ENCODE data around the gene ATP9A.

DNA sequence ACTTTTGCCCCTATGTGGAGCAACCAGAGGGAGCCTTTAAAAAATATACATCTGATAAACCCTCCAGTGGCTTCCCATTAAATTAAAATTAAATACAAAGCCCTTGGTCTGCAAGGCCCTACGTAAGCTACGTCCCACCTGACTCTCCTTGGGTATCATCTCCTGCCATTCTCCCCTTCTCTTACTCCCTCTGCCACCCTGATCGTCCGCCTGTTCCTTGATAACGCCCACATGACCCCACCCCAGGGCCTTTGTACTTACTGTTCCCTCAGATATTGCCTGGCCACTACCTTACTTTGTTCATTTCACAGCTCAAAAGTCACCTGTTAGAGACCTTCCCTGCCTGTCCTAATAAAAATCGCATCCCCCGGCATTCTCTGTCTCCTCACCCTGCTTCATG is 220.2 kb downstream of the ATP9A start:
- TF ChIP-seq EZH2 (IDR thresholded peaks at IDR 0.05; ENCODE audit: low read length, missing control alignments) = no peak
- TF ChIP-seq, protein P1, sequence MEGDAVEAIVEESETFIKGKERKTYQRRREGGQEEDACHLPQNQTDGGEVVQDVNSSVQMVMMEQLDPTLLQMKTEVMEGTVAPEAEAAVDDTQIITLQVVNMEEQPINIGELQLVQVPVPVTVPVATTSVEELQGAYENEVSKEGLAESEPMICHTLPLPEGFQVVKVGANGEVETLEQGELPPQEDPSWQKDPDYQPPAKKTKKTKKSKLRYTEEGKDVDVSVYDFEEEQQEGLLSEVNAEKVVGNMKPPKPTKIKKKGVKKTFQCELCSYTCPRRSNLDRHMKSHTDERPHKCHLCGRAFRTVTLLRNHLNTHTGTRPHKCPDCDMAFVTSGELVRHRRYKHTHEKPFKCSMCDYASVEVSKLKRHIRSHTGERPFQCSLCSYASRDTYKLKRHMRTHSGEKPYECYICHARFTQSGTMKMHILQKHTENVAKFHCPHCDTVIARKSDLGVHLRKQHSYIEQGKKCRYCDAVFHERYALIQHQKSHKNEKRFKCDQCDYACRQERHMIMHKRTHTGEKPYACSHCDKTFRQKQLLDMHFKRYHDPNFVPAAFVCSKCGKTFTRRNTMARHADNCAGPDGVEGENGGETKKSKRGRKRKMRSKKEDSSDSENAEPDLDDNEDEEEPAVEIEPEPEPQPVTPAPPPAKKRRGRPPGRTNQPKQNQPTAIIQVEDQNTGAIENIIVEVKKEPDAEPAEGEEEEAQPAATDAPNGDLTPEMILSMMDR (conservative IDR thresholded peaks at IDR 0.05 in 1 of 2, IDR thresholded peaks at IDR 0.05 in 1 of 2; ENCODE audit: low read depth in 1 of 2, low read length in 2 of 2) = no peak
